KG1 (cell line): ENCODE measurements around the gene MAEA.

ENCODE experiments used
- DNase-seq: peaks from one replicate; lab custom pipeline; 2025; lab: John Stamatoyannopoulos, UW

The MAEA gene

DNA sequence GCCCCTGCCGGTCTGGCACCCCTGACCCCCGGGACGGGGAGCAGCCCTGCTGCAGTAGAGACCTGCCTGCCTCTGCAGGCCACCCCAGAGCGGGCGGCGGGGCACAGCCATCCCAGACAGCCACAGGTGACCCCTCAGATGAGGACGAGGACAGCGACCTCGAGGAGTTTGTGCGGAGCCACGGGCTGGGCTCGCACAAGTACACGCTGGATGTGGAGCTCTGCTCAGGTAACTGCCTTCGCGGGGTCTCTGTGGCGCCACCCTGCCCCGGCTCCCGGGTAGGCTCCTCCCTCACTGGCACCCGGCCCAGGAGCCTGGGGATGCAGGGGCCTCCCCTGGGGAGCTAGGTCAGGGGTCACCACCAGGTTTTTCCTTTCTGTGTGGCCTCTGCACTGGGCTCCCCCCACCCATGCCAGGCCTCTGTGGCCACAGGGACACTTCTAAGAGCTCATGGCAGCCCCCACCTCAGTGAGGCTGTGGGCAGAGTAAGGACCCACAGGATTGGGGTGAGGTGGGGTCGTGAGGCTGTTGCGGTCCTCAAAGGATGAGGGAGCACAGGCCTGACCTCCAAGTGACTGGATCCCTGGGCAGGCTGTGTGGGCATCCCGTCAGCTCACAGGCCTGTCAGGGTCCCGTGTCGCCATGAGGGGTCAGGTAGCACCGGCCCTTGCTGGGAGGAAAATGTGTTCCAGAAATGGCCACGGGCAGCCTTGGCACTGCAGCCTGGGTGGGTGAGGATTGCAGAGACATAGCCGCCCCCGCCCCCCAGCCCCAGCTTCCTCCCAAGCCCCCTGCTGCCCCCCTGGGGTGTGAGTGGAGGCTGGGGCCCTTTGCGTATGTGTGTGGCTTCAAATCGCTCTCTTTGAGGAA, 63.7 kb downstream of the MAEA start:
- no peak for DNase-seq

DNA sequence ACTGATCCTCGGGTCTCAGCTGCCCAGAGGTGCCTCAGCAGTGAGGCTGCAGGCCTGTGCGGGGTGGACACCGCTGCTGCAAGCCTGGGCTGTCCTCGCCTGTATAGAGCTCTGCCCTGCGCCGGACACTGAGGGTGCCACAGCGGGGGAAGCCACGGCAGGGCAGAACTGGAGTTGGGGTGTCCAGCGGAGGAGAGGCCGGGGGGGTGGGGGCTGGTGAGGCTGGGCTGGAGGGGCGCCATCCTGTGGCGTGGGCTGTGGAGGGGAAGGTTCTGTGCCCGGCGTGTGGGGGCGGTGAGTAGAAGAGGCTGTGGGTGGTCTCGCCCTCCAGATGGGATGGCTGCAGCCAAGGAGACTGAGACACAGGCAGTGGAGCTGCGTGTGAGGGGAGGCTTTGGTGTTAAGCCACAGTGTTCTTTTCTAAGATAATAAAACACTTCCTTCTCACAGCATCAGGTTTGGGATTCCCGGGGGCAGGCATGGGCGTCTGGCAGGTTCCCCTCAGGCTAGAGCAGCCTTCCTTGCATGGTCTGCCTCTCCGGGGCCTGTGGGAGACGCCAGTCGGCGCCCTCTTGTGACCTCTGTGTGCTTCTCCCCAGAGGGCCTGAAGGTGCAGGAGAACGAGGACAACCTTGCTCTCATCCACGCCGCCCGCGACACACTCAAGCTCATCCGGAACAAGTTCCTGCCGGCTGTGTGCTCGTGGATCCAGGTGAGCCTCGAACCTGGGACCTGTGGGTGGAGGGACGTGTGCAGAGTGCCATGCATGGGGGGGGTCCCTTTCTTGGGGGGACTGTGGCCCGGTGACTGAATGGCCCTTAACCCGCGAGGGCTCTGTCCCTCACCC, 64.7 kb downstream of the MAEA start:
- no peak for DNase-seq

DNA sequence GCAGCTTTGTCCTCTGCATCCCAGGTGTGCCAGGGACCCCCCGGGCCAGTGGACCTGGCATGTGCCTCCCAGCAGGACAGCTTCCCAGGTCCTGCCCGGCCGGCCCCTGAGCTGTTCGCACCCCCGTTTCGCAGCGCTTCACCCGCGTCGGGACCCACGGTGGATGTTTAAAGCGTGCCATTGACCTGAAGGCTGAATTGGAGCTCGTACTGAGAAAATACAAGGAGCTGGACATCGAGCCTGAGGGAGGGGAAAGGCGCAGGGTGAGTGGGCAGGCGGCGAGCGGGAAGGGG, 65.2 kb downstream of the MAEA start:
- DNase-seq = no peak

DNA sequence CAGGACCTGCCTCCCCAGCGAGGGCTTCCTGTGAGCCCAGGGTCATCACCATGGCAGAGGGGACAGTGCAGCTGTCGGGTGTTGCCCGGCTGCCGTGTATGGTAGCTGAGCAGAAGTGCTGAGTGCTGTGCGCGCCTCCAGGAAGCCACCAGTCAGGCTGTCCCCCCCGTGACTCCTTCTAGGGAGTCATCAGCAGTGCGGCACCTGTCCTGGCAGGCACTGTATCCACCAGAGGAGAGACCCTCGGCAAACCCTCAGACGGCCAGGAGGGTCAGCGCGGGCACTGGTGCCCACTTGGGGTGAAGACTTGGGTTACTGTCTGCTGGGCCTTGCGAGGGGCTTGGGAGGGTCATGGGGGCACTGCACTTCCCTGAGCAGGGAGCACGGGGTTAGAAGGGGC, 65.7 kb downstream of the MAEA start:
- no peak for DNase-seq

DNA sequence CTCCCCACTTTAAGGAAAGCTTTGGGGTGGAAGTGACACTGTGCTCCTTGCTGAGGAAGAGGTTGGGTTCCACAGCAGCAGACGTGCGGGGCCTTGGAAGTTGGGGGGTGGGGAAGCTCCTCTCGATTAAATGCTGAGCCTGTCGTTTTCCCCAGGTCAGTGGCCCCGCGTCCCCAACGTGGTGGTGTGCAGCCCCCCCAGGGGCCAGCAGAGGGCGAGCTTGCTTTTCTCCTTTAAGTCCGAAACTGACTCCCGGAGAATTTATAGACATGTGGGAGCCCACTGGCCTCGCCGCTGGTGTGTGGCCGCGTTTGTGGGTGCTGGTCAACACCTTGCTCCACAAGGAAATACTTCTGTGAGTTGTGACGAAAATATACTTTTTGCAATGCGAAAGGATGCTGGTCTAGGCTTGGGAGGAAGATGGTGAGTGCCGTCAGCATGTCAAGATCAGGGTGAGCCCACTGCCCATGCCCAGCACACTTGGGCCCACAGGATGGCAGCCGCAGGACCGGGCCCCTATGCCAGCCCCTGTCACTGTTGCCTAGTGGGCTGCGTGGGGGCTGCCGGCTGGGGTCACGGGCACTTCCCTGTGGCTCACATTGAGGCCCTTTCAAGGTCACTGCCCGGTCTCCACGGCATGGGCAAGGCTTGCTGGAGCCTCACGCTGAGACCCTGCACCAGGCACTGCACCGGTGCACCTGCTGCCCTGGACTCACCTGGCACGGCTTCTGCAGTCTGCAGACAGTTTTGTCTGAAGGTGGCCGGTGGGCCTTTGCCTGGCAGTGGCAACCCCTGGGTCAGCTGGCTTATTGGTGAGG, 66.7 kb downstream of the MAEA start:
- no peak for DNase-seq

DNA sequence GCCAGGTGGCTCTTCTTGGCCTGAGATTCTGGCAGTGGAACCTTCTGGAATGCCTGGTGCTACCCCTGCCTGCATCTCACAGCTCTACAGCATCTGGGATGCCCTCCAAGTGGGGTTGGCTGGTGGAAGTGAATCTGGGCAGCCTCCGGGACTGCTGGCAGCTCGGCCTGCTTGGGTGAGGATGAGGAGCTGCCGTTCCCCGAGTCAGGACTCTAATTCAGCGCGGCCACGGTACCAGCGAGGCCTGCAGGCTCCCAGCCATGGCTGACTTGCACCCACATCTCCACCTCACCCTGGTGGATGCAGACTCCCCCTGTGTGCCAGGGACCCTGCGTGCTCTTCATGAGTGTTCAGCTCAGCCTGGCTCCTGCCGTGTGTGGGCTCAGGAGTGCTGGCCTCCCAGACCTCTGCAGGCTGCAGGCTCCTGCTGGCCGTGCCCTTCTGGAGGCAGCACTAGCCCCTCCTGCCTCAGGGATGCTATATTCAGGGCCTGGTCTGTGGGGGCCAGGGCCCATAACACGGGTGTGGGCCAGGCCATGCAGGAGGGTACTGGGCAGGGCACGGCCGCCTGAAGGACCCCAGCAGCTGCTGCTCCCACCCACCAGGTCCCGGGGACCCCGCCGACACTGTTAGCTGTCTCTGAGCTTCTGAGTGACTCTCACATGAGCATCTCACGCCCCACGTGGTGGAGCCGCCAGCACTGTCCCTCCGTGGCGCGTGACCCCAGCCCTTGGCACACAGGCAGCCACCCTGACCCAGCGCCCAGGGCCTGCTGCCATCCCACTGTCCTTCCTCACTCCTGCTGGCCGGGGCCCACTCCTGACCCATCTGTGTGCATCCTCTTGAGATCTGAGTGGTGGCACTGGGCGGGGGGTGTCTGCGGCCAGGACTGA, 67.9 kb downstream of the MAEA start:
- DNase-seq = no peak

DNA sequence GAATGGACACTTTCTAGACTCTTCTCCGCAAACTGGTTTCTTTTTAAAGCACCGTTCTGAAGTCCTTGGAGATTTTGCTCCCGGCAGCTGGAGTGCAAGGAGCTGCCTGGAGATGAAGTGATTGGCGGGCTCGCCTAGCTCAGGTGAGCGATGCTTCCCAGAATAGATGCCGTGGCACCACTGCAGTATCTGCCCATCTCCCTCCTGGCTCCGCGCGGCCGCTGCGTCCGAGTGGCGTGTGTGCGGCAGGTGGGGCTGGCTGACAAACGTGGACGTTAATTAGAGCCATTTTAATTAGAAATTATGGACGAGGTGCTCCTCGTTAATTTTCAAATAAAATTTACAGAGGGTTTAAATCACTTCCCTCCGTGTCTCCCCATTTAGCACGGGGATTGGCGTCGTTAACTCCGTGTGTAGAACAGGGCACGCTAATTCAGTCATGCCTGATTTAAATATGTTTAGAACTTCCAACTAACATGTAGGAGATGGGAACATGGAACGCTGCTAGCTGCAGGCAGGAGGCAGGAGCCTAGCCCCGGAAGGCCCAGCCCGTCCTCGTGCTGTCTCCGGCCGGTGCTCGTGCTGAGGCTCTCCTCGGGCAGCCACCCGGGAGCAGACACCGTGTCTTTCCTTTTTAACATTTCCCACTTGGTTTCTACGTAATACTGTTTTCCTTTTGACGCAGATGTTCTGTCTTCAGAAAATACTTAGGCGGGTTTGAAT, 68.9 kb downstream of the MAEA start:
- DNase-seq = no peak

DNA sequence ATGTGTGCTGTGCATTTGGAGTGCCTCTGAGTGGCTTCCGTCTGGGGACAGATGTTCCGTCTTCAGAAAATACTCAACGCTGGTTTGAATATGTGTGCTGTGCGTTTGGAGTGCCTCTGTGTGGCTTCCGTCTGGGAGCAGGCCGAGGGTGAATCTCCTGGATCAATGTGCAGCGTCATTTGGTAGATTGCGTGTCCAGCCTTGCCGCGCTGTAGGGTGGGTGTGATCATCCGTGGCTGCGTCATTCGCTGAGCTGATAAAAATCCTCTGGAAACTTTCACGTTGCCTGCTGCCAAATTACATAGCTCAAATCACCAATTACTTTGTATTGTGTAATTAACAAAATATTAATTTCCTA, 69.4 kb downstream of the MAEA start:
- DNase-seq = no peak

DNA sequence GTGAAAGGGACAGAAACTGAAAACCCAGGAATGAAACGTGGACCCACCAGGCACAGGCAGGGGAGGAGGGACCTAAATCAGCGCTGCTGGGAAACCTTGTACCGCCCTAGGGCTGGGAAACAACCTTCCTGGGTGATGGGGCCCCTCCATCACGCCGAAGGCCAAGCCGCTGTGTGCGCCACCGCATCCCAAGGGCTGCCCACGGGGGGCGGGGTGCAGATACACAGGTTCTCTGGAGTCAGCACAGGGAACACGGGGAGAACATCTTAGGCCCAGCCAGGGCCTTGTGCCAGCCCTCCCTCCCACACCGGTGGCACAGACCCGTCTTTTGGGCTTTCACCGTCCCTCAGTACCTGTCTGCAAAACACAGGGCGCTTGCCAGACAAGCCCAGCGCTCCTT, 70.3 kb downstream of the MAEA start:
- DNase-seq = no peak

DNA sequence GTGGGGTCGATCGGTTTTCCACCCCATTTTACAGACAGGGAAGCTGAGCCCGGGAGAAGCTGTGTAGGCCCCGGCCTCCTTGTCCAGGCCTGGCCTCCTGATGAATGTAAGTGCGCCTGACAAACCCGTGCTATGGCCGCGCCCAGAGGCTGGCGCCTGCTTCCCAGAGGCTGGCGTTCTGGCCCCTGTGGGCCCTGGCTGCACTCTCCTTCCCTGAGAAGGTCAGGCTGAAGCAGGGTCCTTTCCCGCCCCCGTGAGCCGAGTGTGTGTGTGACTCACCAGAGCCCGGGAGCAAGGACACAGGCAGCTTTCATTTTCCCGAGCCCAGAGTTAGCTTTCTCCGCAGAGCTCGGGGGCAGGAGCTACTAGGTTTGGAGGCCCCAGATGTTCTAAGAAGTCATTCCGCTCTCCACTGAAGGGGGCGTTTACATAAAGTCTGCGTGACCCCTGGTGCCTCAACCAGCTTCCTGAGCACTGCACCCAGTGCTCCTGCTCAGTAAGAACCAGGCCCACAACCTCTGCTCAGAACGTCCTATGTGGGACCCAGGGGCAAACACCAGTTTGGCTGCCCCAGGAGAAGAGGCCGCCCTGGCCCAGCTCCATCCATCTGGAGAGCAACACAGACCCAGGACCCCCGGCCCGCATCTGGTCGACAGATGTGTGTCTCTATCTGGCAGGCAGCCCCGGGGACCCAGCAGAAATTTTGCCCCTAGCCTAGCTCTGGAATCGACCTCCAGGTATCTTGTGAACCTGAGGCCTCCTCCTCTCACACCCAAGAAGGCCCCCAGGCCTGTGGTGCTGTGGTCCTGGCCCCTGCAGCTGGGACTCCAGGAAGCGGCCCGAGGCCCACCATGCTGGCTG, 71.0 kb downstream of the MAEA start:
- DNase-seq = no peak

DNA sequence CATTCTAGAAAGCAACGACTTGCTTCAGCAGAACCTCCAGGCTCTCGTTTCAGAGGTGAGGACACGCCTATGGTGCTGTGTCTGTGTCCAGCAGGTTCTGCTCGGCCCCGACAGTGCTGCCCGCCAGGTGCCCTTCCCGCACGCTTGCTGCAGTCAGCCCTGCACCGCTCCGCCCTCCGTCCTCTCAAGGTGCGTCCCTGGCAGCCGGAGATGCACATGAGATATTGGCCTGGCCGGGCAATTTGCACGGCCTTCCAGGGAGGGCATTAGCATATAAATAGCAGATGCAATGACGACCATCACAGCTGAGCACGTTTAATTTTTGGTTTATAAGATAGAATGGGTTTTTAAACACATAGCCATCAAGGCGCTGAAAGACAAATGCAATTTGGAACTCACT, 71.7 kb downstream of the MAEA start:
- DNase-seq = no peak

DNA sequence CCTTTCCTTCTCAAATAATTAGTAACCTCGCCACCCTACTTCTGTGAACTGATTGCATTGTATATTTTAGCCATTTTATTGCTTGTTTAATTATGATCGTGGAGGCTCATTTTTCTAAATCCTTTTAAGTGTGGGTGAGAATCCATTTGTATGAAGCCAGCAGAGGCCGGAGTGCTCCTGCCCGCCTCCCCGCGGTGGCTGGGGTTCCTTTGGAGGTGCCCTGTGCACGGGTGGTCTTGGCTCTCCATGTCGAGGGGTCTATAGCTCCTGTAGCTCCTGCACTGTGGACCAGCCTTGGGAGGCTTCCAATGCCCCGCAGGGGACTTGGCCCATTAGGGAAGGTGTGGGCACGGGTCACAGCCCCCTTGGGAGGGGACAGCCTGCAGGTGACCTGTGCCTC, 72.4 kb downstream of the MAEA start:
- no peak for DNase-seq

DNA sequence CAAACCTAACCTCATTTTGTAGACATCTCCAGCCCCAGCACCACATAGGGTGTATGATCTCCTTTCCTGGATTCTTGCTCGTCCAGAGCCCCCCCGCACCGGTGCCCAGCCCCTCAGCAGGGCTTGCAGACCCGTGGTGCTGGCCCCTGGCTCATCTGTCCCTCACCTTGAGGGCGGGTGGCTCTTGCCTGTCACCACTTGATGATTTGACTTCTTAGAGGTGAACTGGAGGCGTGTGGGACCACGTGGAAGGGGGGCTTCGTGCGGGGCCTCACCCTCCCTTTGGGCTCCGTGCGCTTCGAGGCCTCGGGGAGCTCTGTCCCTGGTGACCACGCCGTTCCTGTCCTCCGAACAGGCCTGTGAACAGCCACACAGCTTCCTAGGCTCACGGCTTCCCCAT, 72.8 kb downstream of the MAEA start:
- DNase-seq = no peak

DNA sequence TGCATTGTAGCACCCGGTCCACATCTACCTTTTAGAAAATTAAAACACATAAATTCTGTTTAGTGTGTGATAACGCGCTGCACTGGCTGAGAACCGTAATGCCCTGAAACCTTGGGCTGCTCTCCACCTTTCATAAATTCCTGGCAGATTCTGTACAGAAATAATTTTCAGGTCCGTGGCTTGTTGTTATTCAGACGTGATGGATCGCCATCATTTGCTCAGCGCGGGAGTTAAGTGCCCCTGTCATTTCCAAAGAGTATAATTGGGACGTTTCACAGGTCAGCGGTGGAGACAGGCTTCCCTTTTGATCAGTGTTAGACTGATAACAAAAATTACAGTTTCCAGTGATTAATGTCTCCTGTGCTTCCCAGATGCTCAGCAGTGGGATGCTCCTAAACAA, 73.8 kb downstream of the MAEA start:
- DNase-seq = no peak

DNA sequence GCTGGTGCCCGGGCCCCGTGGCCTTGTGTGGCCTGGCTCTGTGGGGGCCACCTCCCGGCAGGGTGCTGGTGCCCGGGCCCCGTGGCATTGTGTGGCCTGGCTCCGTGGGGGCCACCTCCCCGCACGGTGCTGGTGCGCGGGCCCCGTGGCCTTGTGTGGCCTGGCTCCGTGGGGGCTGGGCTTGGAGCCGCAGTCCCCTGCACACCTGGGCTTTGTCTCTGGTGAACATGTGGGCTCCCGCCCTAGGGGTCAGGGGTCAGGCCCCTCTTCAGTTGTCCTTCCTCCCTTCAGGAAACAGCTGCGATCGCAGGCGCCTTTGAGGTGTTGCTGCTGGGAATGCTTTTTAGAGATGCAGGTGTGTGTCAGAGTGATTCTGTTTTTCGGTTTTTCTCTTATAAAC, 74.5 kb downstream of the MAEA start:
- no peak for DNase-seq

DNA sequence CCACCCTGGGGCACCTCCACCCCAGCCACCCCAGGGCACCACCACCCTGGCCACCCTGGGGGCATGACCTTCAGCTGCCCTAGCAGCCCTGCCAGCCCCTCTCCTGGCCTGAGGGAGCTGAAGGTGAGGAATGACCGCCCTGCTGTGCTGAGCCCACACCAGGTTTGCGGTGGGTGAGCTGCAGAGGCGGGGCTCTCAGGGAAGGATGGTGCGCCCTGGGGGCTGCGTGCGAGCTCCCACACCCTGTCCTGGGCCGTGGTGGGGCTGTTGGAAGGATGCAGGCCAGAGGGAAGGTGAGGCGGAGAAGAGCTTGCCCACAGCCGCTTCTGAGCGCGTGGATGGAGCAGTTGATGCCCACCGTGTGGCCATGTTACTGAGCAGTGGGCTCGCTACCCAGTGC, 75.1 kb downstream of the MAEA start:
- DNase-seq = no peak

DNA sequence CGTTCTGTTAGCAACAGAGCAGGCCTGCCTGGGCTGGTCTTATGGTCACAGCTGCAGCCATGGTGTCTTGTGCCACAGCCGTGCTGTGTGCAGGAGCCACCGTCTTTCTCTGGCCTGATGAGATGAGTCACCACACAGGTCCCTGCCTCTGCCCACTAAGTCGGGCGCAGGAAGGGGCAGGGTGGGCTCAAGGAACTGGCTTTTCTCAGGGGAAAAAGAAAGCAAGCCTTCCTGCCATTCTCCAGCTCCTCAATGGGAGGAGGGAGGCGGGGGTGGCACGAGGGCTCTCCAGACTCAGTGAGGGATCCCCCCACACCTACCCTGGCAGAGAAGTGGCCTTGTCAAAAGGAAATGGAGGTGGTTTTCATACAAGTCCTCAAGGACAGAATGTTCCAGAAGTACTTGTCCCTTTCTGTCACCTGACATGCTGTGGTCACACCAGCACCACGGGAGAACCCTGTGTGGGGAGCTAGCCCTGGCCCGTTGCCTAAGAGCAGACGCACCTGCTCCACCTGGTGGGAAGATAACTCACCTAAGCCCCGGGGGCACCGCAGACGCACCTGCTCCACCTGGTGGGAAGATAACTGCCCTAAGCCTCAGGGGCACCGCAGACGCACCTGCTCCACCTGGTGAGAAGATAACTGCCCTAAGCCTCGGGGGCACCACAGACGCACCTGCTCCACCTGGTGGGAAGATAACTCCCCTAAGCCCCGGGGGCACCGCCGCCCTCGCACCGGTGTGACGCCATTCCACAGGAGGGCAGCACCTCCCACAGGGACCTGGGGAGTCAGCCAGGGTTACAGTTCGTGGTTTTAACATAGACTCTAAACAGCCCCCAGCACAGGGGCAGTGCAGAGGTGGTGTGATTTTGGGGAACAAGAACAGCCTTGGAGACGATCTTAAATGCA, 75.8 kb downstream of the MAEA start:
- no peak for DNase-seq

DNA sequence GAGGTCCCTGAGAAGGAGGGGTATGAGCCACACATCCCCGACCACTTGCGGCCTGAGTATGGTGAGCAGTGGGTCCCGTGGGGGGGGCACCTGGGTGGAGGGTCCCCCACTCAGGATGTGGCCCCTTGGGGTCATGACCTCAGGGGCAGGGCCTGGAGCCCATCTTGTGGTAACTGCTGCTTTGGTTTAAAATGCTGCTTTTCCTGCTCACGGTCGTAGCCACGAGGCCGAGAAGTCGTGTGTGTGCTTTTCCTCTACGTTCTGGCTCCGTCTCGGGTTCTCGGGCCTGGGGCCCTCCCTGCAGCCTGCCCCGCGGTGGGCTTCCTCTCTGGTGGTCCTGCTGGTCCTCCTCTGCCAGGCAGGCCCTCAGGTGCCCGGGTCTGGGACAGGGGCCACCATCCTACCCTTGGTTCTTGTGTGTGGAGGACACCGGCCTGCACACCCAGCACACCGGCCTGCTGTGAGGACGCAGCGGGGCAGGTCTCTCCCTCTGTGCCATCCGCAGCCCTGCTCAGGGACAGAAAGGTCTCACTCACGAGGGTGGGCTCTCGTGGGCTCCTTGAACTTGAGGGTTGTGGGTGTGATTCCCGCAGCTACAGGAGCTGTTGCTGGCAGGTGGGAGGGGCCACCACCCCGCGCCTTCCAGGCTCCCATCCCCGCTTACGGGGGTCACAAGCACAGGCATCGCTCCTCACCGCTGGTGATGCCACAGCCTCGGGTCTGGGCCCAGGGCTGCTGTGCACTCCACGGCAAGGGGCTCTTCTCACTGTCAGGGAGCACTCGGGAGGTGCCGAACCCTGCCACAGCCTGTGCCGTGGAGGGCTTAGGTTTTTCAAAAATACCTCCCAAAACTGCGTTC, 76.9 kb downstream of the MAEA start:
- no peak for DNase-seq
